Stimulated activated naive B cell treated with anti-CD40 and anti-IgM and Interleukin-4, amounts not matched to agents 10 μg/mL and 1 μg/mL and 100 μg/mL, for 72 hours (primary cell): ENCODE measurements around the gene THOC7.

Experiments
- ATAC-seq, 2 donors: fragments of 150-1000 bp; cut with Tn5 transposase; replicated peaks; 2 replicates each; pipeline ENCODE4 v1.10.0; 2021; ENCODE audit warnings: moderate library complexity in 1 of 2
- DNase-seq: peaks from one replicate; pipeline ENCODE4 v3.0.0; 2021
- H3K27ac Mint-ChIP-seq: one replicate; pipeline ENCODE4 v1.8.0; 2022; ENCODE audit warnings: mild to moderate bottlenecking, mixed read lengths
- H3K27me3 Mint-ChIP-seq, 2 donors: one replicate each; pipeline ENCODE4 v1.8.0; 2022; ENCODE audit warnings: mixed read lengths in 2 of 2
- H3K36me3 Mint-ChIP-seq, 2 donors: one replicate each; pipeline ENCODE4 v1.8.0; 2022; ENCODE audit warnings: mixed read lengths in 2 of 2, mild to moderate bottlenecking in 1 of 2
- H3K4me1 Mint-ChIP-seq, 2 donors: one replicate each; pipeline ENCODE4 v1.8.0; 2022; ENCODE audit warnings: mixed read lengths in 2 of 2, mild to moderate bottlenecking in 1 of 2
- H3K4me3 Mint-ChIP-seq, 2 donors: one replicate each; pipeline ENCODE4 v1.8.0; 2022; ENCODE audit warnings: mild to moderate bottlenecking in 2 of 2, mixed read lengths in 2 of 2, moderate library complexity in 1 of 2
- H3K9me3 Mint-ChIP-seq, 2 donors: one replicate each; pipeline ENCODE4 v1.8.0; 2022; ENCODE audit warnings: mixed read lengths in 2 of 2, mild to moderate bottlenecking in 1 of 2

THOC7 gene

DNA sequence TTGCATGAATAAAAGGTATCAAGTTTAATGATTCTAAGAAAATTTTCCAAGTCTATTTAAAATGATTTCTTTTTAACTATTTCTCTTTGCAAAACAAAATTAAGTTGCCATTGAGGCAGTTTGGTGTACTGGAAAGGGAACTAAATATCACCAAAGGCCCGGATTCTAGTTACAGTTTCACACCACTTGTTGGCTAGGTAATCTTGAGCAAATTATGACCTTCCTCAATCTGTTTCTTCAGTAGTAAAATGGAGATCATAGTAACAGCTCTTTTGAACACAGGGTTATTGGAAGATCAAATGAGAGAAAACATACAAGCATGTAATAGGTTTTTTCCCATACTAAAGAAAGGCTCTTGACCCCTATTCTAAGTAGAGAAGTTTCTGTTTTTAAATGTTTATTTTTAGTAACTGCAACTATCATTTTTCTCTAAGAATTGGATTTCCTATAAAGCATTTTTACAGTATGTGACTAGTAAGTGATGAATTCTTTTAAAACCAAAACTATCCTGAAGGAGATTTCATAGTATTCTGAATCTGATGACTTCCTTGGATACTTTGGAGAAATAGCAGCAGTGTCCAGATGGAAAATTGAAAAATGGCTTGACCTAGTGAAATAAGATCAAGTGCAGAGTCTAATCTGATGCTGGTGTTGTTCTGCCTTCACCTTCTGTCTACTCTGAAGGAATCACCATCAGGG is 32.9 kb upstream of the THOC7 start:
- Mint-ChIP-seq H3K36me3 (peaks cover 21 to 46% of the 10 kb centered on the region in 2 donors), H3K4me1 (peaks cover 31 to 53% of the 10 kb centered on the region in 2 donors), H3K4me3 (no peak overlapping the region), H3K27me3 (no peaks in the 10 kb centered on the region), H3K9me3 (peaks cover 1 to 3% of the 10 kb centered on the region in 2 donors), H3K27ac (peak overlapping the region; percentile 11)
- ATAC-seq, result peak; percentile 57 to 67
- no peak for DNase-seq

GRCh38 chr3:63895422-63896189 is 32.0 kb upstream of the THOC7 start:
- H3K4me3 Mint-ChIP-seq, result peak overlapping the region in 1 of 2 donors; percentile 3
- H3K36me3 Mint-ChIP-seq, result peaks cover 18 to 43% of the 10 kb centered on the region in 2 donors
- ATAC-seq, result no peak

DNA sequence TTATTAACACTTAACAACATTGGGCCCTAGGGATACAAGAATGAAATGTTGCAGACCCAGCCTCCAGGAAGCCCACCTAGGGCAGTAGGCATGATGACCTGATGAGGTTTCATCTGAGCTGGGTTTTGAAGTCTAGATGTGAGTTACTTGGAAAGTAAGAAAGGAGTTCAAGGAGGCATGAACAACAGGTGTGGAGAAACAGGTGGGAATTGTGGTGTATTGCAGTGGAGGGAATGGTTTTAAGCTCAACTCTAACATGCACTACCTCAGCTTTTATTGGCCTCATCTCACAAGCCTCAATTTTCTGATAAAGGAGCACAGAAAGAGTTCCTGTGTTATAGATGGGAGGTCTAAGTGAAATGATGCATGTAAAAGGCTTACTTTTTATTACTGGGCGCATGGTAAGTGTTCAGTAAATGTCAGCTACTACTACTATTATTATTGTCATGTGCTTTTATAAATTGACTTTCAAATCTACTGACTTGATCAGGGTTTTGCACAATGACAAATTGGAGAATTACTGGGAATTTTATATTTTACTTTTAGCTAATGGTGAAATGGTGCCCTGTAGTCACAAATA is 29.3 kb upstream of the THOC7 start:
- peaks cover 8 to 24% of the 10 kb centered on the region in 2 donors for H3K36me3 Mint-ChIP-seq
- no peak overlapping the region for H3K4me3 Mint-ChIP-seq
- no peaks in the 10 kb centered on the region for H3K27me3 Mint-ChIP-seq
- ATAC-seq (no peak), DNase-seq (no peak)
- peaks cover 25 to 41% of the 10 kb centered on the region in 2 donors for H3K4me1 Mint-ChIP-seq
- no peak overlapping the region for H3K27ac Mint-ChIP-seq
- no peaks in the 10 kb centered on the region for H3K9me3 Mint-ChIP-seq

More at GRCh38 chr3:63895422-63896189, 32.0 kb upstream of the THOC7 start:
- no peaks in the 10 kb centered on the region for H3K9me3 Mint-ChIP-seq
- peaks cover 31 to 52% of the 10 kb centered on the region in 2 donors for H3K4me1 Mint-ChIP-seq
- no peak for DNase-seq
- H3K27ac Mint-ChIP-seq, result peak overlapping the region; percentile 73
- H3K27me3 Mint-ChIP-seq, result no peaks in the 10 kb centered on the region

DNA sequence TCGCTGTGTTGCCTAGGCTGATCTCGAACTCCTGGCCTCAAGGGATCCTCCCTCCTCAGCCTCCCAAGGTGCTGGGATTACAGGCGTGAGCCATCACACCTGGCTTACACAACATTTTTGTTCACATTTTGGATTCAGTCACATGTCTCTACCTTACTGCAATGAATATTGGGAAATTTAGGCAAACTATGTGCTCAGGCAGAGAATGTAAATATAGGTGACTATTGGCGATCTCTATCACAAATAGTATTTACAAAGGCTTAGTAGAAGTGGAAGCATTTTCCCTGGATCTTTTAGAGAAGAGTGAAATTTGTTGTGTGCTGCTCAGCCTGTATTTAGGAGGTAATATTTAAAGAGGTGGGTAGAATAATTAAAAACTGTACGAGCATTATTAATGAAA is 27.9 kb upstream of the THOC7 start:
- H3K4me3 Mint-ChIP-seq, result no peak overlapping the region
- H3K36me3 Mint-ChIP-seq, result peaks cover 11 to 24% of the 10 kb centered on the region in 2 donors
- no peak overlapping the region for H3K27ac Mint-ChIP-seq
- no peak for ATAC-seq
- no peaks in the 10 kb centered on the region for H3K27me3 Mint-ChIP-seq
- no peaks in the 10 kb centered on the region for H3K9me3 Mint-ChIP-seq
- H3K4me1 Mint-ChIP-seq, result peaks cover 25 to 36% of the 10 kb centered on the region in 2 donors
- no peak for DNase-seq

DNA sequence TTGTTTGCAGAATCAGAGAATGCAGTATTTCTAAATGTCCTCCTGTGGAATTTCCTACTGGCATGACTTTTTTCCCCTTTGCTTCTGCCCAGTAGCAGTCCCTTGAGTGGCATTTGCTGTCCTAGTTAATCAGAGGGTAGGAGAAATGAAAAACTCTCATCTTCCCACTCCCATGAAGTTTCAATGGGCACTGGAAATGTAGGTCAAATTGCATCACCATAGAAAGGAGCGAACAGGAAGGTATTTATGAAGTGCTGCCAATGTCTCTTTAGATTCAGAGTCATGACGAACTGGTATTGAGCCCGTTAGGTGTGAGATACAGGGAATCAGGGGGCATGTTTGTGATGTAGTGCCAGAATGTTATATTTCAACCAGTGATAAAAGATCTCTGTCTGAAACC is 23.3 kb upstream of the THOC7 start:
- Mint-ChIP-seq H3K4me3 (no peak overlapping the region), H3K27me3 (no peaks in the 10 kb centered on the region), H3K4me1 (peaks cover 8 to 28% of the 10 kb centered on the region in 2 donors), H3K9me3 (no peaks in the 10 kb centered on the region), H3K27ac (no peak overlapping the region), H3K36me3 (peaks cover 7 to 8% of the 10 kb centered on the region in 2 donors)
- DNase-seq (no peak), ATAC-seq (no peak)

DNA sequence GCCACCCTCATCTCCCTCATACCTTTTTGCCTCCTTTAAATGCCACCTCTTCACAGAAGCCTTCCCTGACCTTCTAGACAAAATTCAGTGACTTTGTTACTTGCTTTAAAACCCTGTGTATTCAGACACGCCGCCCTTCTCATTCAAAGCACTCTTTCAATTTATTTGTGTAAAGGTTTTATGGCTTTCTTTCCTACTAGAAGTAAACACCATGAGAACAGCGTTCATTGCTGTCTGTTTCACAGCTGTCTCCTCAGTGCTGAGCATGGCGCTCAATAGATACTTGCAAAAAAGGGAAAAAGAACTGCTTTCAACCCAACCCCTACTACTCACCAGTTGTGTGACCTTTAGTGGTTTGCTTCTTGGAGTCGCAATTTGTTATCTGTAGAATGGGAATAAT is 17.0 kb upstream of the THOC7 start:
- peak in 1 of 2 donors; percentile 42 for ATAC-seq
- no peaks in the 10 kb centered on the region for H3K9me3 Mint-ChIP-seq
- H3K4me3 Mint-ChIP-seq, result no peak overlapping the region
- no peaks in the 10 kb centered on the region for H3K27me3 Mint-ChIP-seq
- peaks cover 31 to 75% of the 10 kb centered on the region in 2 donors for H3K4me1 Mint-ChIP-seq
- peak overlapping the region; percentile 1 for H3K27ac Mint-ChIP-seq
- peaks cover 4 to 14% of the 10 kb centered on the region in 2 donors for H3K36me3 Mint-ChIP-seq
- no peak for DNase-seq

GRCh38 chr3:63878394-63879060 is 14.9 kb upstream of the THOC7 start:
- Mint-ChIP-seq H3K27ac (peak overlapping the region; percentile 2), H3K36me3 (peaks cover 11% of the 10 kb centered on the region in 2 donors), H3K27me3 (no peaks in the 10 kb centered on the region), H3K4me3 (no peak overlapping the region), H3K4me1 (peaks cover 42 to 81% of the 10 kb centered on the region in 2 donors), H3K9me3 (no peaks in the 10 kb centered on the region)
- DNase-seq, result no peak
- no peak for ATAC-seq

DNA sequence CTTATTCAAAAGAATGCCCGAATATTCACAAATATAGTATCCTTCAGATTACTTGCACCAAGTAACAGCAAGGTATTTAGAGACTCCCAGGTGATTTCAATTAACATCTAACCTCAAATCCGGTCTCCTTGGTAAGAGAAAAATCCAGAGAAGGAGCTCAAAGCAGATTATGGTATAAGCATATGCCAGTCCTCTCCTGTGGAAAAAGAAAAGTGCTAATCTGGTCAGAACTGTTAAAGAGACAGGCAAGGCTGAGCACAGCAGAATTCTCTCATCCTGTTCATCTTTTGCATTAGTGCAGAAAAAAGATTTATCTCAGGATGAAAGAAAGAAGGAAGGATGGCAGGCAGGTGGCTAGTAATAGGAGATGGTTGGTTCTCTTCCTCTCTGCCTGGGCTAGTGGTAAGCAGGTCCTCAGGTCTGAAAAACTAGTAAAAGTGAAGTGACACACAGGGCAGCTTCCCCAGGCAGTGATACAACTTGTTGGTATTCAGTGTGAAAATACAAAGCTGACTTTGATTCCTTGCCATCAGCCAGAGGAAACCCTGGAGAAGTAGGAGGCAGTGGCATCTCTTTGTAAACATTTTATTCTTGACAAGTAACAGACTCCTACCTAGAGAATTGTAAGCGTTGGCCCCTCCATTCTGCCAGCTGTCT is 14.3 kb upstream of the THOC7 start:
- Mint-ChIP-seq H3K4me3 (no peak overlapping the region), H3K9me3 (no peaks in the 10 kb centered on the region), H3K27ac (no peak overlapping the region), H3K27me3 (no peaks in the 10 kb centered on the region), H3K4me1 (peaks cover 42 to 79% of the 10 kb centered on the region in 2 donors), H3K36me3 (peaks cover 11 to 12% of the 10 kb centered on the region in 2 donors)
- DNase-seq (no peak), ATAC-seq (no peak)

GRCh38 chr3:63876260-63876659 is 12.7 kb upstream of the THOC7 start:
- H3K4me3 Mint-ChIP-seq, result no peak overlapping the region
- H3K27me3 Mint-ChIP-seq, result no peaks in the 10 kb centered on the region
- ATAC-seq, result no peak
- H3K36me3 Mint-ChIP-seq, result peaks cover 10 to 12% of the 10 kb centered on the region in 2 donors
- no peak for DNase-seq
- no peaks in the 10 kb centered on the region for H3K9me3 Mint-ChIP-seq
- H3K27ac Mint-ChIP-seq, result no peak overlapping the region
- peaks cover 42 to 71% of the 10 kb centered on the region in 2 donors for H3K4me1 Mint-ChIP-seq

- H3K27me3 Mint-ChIP-seq, result no peaks in the 10 kb centered on the region
- DNase-seq (no peak), ATAC-seq (no peak)
- H3K9me3 Mint-ChIP-seq, result no peaks in the 10 kb centered on the region
- peaks cover 39 to 69% of the 10 kb centered on the region in 2 donors for H3K4me1 Mint-ChIP-seq
- H3K4me3 Mint-ChIP-seq, result no peak overlapping the region
- no peak overlapping the region for H3K27ac Mint-ChIP-seq
- H3K36me3 Mint-ChIP-seq, result peaks cover 11 to 13% of the 10 kb centered on the region in 2 donors
Measured at GRCh38 chr3:63875510-63875909, 11.9 kb upstream of the THOC7 start.

DNA sequence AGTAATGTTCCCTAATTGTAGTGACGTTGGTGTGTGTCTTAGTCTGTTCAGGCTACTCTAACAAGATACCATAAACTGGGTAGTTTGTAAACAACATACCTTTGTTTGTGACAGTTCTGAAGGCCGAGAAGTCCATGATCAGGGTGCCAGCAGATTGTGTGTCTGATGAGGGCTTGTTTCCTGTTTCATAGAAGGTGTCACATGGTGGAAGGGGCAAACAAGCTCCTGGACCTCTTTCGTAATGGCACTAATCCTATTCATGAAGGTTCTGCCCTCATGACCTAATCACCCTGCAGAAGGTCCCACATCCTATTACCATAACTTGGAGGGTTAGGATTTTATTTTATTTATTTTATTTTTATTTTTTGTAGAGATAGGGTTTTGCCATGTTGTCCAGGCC is 11.2 kb upstream of the THOC7 start:
- Mint-ChIP-seq H3K27ac (no peak overlapping the region), H3K9me3 (no peaks in the 10 kb centered on the region), H3K4me3 (no peak overlapping the region), H3K4me1 (peaks cover 36 to 64% of the 10 kb centered on the region in 2 donors), H3K27me3 (no peaks in the 10 kb centered on the region), H3K36me3 (peaks cover 11 to 13% of the 10 kb centered on the region in 2 donors)
- ATAC-seq (no peak), DNase-seq (no peak)

GRCh38 chr3:63872135-63872924 is 8.7 kb upstream of the THOC7 start:
- Mint-ChIP-seq H3K27me3 (no peaks in the 10 kb centered on the region), H3K4me1 (peaks cover 26 to 53% of the 10 kb centered on the region in 2 donors), H3K9me3 (no peaks in the 10 kb centered on the region), H3K36me3 (peaks cover 5 to 11% of the 10 kb centered on the region in 2 donors), H3K4me3 (no peak overlapping the region), H3K27ac (no peak overlapping the region)
- DNase-seq (no peak), ATAC-seq (no peak)

DNA sequence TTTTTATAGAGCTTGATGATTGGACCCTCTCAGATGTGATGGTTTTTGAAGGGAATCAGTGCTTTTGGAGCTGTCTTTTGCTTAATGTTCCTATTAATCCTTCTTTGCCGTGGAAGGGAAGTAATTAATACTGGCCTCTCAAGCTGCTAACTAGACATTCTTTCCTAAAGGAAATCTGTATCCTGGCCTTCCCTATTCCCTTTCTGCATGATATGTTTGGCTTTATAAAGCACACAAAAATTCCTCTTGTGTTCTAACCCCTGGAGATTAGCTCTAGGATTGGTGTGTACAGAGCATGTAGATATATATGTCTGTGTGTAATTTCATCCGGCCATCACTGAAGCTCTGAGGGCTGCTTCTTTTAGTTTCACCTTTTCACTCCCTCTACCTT is 7.0 kb upstream of the THOC7 start:
- H3K4me1 Mint-ChIP-seq, result peaks cover 24 to 45% of the 10 kb centered on the region in 2 donors
- peaks cover 10 to 13% of the 10 kb centered on the region in 2 donors for H3K36me3 Mint-ChIP-seq

More for the DNA sequence above, 7.0 kb upstream of the THOC7 start:
- ATAC-seq (no peak), DNase-seq (no peak)
- H3K9me3 Mint-ChIP-seq, result no peaks in the 10 kb centered on the region
- H3K27me3 Mint-ChIP-seq, result no peaks in the 10 kb centered on the region
- H3K4me3 Mint-ChIP-seq, result no peak overlapping the region
- H3K27ac Mint-ChIP-seq, result no peak overlapping the region
